Measurements from ENCODE around the gene PSMD4.

Gene PSMD4

DNA sequence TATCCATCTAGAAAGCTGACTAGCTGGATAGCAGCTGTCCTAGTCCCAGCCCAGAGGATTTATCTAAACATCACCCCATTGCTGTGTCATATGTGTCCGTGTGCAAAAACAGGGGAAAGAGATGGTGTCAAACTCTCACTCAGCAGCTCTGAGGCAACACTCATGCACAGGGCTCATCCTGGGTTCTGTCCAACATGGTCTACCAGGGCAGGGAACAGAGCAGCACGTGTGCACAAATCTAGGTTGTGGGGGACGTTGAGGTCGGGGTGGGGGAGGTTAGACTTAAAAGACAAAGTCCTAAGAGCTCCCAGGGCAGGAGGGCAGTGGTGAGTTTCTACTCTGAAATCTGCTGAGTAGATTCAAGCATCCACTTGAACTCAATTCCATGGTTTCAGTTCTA is 56.5 kb downstream of the PSMD4 start:
- DNase-seq, result no peak

DNA sequence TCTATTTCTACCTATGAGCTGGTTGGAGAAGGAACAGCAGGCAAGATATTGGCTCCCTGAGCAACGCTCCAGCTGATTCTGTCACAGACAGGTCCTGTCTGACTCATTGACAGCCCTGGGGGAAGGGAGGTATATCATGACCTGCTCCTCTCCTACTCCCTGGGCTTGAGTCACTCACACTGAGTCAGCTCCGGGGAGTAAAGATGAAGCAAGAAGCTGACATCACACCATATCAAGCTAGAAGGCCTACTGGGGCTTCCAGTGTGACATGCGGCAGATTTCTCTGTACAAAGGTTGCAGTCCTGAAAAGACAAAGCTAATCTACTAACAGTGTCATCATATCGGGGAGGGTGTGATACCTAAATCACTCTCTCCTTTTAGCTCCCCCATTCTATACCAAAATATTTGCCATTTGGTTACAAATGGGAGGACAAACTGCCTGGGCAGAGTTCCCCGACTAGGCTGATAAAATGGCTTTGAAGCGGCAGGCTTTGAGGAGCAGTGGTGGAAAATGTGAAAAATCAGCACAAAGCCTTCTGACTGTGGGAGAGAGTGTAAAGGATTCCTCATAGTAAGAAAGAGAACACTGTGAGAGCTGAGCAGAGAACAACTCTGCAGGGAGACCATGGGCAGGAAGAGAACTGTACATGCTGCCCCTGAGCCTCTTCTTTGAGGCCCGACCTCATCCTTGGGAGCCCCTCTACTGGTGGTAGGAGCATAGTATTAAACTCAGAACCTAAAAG is 57.2 kb downstream of the PSMD4 start:
- no peak for DNase-seq

DNA sequence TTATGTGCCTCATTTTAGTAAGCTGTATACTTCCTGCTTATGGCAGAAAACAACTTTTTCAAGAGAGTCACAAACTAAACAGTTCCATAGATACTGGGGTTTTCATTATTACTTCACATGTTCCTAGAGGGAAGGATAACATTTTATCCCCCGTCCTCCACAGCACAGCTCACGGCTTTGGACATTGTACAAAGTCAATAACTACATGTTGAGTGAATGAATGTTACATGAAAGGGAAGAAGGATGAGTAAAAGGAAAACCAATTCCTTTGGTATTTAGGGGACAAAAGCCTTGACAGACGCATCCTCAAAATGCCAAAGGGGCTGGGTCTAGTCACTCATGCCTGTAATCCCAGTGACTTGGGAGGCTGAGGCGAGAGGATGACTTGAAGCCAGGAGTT is 57.9 kb downstream of the PSMD4 start:
- DNase-seq, result no peak

GRCh38 chr1:151312826-151313225 is 58.3 kb downstream of the PSMD4 start:
- no peak for DNase-seq

- no peak for DNase-seq
These were observed 59.0 kb downstream of the PSMD4 start for GRCh38 chr1:151313501-151313900.

DNA sequence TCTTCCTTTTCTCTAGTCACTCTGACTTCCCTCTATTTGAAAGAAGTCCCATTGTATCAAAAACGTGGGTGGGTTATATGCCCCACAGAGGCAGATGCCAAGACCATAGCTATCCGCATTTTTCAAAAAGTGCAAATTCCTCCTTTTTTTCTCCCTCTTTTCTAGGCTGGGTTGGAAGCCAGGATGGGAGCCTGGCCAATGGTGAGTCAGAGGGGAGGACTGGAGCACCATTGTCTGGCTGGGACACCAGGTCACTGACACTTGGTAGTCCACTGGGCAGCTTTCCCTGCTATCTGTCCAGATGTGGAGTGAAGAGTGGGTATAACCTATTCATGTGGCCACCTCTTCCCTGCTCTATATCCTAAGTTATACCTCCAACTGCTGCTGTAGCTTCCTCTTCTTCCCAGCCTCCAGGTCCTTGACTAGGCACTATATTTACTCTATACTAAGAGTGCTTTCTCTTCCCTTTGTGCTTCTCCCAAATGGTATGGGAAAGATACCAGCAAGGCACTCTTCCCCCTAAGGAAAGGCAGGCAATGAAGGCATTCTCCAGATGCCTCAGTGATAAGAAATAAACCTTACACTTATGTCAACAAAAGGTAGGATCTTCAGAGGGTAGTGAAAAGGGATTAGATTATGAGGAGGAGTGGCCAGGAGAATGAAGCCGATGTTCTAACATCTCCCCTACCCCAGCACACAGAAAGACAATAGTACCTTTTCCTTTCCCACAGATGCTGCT is 59.8 kb downstream of the PSMD4 start:
- DNase-seq, result no peak

GRCh38 chr1:151315565-151316235 is 61.2 kb downstream of the PSMD4 start:
- DNase-seq, result no peak
